Measurements from ENCODE around the gene NHLH2. TPM values are rescaled to one million over a fixed set of nuclear protein-coding genes. Genes with fewer than 3 reads are reported as not detected.

The NHLH2 gene
- total and polyA plus RNA-seq, 7 donors = not detected

GRCh38 chr1:115880981-115881672 is 40.2 kb upstream of the NHLH2 start:
- no peaks in the 10 kb centered on the region for H3K36me3 ChIP-seq (ENCODE audit: insufficient read depth in 1 of 2, low read depth in 1 of 2)
- intact Hi-C loops (cut with DNase I) = no loop called here
- no peaks in the 10 kb centered on the region for H3K9me3 ChIP-seq
- no peak overlapping the region for H3K4me3 ChIP-seq
- no peak for DNase-seq
- H3K4me1 ChIP-seq = no peaks in the 10 kb centered on the region
- 84 to 94% (median 88%) methylated on average over 1 of the region's 1 CpG for WGBS, 3 donors
- H3K27ac ChIP-seq = no peak overlapping the region
- TF ChIP-seq, protein P1, sequence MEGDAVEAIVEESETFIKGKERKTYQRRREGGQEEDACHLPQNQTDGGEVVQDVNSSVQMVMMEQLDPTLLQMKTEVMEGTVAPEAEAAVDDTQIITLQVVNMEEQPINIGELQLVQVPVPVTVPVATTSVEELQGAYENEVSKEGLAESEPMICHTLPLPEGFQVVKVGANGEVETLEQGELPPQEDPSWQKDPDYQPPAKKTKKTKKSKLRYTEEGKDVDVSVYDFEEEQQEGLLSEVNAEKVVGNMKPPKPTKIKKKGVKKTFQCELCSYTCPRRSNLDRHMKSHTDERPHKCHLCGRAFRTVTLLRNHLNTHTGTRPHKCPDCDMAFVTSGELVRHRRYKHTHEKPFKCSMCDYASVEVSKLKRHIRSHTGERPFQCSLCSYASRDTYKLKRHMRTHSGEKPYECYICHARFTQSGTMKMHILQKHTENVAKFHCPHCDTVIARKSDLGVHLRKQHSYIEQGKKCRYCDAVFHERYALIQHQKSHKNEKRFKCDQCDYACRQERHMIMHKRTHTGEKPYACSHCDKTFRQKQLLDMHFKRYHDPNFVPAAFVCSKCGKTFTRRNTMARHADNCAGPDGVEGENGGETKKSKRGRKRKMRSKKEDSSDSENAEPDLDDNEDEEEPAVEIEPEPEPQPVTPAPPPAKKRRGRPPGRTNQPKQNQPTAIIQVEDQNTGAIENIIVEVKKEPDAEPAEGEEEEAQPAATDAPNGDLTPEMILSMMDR (IDR thresholded peaks at IDR 0.05) = no peak
- H3K27me3 ChIP-seq (ENCODE audit: insufficient read depth in 3 of 3, low read length in 2 of 3) = peaks cover 0 to 3% (median 0%) of the 10 kb centered on the region in 3 donors
- no peak for ATAC-seq

- H3K36me3 ChIP-seq (ENCODE audit: insufficient read depth in 1 of 2, low read depth in 1 of 2) = no peaks in the 10 kb centered on the region
- ATAC-seq = no peak
- DNase-seq = no peak
- no peak overlapping the region for H3K27ac ChIP-seq
- H3K4me1 ChIP-seq = no peaks in the 10 kb centered on the region
- TF ChIP-seq, protein P1 (IDR thresholded peaks at IDR 0.05) = no peak
- no peaks in the 10 kb centered on the region for H3K9me3 ChIP-seq
- H3K27me3 ChIP-seq (ENCODE audit: insufficient read depth in 3 of 3, low read length in 2 of 3) = peaks cover 0 to 3% (median 0%) of the 10 kb centered on the region in 3 donors
- no peak overlapping the region for H3K4me3 ChIP-seq
- 83 to 88% (median 84%) methylated on average over 1 of the region's 1 CpG for WGBS, 3 donors
- intact Hi-C loops (cut with DNase I) = no loop called here
Observed at GRCh38 chr1:115879977-115880376, 39.1 kb upstream of the NHLH2 start.

DNA sequence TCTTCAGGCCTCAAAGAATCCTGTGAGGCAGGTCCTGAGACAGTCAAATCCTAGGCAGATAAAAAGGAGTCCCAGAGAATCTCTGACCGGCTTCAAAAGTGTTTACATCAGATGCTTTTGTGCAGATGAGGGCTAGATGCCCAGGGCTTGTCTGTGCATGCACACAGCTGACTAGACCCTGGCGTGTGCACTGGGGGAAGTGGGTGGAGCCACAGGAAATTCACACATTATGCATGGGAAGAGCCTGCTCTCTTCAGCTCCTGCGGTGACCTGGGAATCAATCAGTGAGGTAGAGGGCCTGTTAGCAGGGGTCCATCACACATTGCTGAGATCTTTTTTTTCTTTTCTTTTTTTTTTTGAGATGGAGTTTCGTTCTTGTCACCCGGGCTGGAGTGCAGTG is 36.6 kb upstream of the NHLH2 start:
- H3K4me3 ChIP-seq = no peak overlapping the region
- peaks cover 0 to under 1% (median 0%) of the 10 kb centered on the region in 3 donors for H3K27me3 ChIP-seq (ENCODE audit: insufficient read depth in 3 of 3, low read length in 2 of 3)
- no peaks in the 10 kb centered on the region for H3K36me3 ChIP-seq (ENCODE audit: insufficient read depth in 1 of 2, low read depth in 1 of 2)
- TF ChIP-seq, protein P1 (IDR thresholded peaks at IDR 0.05) = no peak
- intact Hi-C loops (cut with DNase I) = no loop called here
- 29 to 49% (median 39%) methylated on average over 4 to 5 of the region's 5 CpGs for WGBS, 3 donors
- H3K4me1 ChIP-seq = no peaks in the 10 kb centered on the region
- no peak for DNase-seq
- H3K9me3 ChIP-seq = no peaks in the 10 kb centered on the region
- ATAC-seq = no peak
- H3K27ac ChIP-seq = no peak overlapping the region

GRCh38 chr1:115874904-115875303 is 34.0 kb upstream of the NHLH2 start:
- Histone ChIP-seq H3K27ac (no peak overlapping the region), H3K9me3 (no peaks in the 10 kb centered on the region), H3K36me3 (ENCODE audit: insufficient read depth in 1 of 2, low read depth in 1 of 2) (no peaks in the 10 kb centered on the region), H3K4me1 (no peaks in the 10 kb centered on the region), H3K4me3 (no peak overlapping the region), H3K27me3 (ENCODE audit: insufficient read depth in 3 of 3, low read length in 2 of 3) (peaks cover 0 to 10% (median 0%) of the 10 kb centered on the region in 3 donors)
- DNase-seq (no peak), ATAC-seq (no peak)
- intact Hi-C loops (cut with DNase I) = no loop called here
- WGBS, 3 donors = 75 to 83% (median 78%) methylated on average over 5 of the region's 5 CpGs
- TF ChIP-seq, protein P1 (IDR thresholded peaks at IDR 0.05) = no peak

- Histone ChIP-seq H3K27me3 (ENCODE audit: insufficient read depth in 3 of 3, low read length in 2 of 3) (peaks cover 0 to 10% (median 0%) of the 10 kb centered on the region in 3 donors), H3K9me3 (no peaks in the 10 kb centered on the region), H3K36me3 (ENCODE audit: insufficient read depth in 1 of 2, low read depth in 1 of 2) (no peaks in the 10 kb centered on the region), H3K4me3 (no peak overlapping the region), H3K27ac (no peak overlapping the region), H3K4me1 (no peaks in the 10 kb centered on the region)
- ATAC-seq = no peak
- intact Hi-C loops (cut with DNase I) = no loop called here
- DNase-seq = no peak
- 67 to 79% (median 75%) methylated on average over 4 of the region's 4 CpGs for WGBS, 3 donors
- TF ChIP-seq, protein P1 (IDR thresholded peaks at IDR 0.05) = no peak
Observed at GRCh38 chr1:115874497-115874896, 33.6 kb upstream of the NHLH2 start.
